Keratinocyte (primary cell): ENCODE measurements around the gene FXYD6. TPM values are rescaled to one million over a fixed set of nuclear protein-coding genes. Genes with fewer than 3 reads are reported as not detected.

ENCODE experiments used
- DNase-seq: peaks from one replicate; pipeline ENCODE4 v3.0.0-alpha.2; 2011; ENCODE audit warnings: low read depth, missing footprints, low spot score
- FAIRE-seq: peaks from 2 replicates; lab custom pipeline; 2011; peaks lifted over from hg19 to GRCh38; lab: Jason Lieb, UNC
- H2AFZ ChIP-seq: 2 replicates; pipeline ENCODE4 v1.6.0; 2012; ENCODE audit warnings: low read length, control low read depth, inconsistent platforms; ENCODE audit not compliant: control insufficient read depth
- H3K27ac ChIP-seq: 2 replicates; pipeline ENCODE4 v1.5.1; 2011; ENCODE audit warnings: low read length; ENCODE audit not compliant: control insufficient read depth, insufficient read depth
- H3K27me3 ChIP-seq: 3 replicates; pipeline ENCODE4 v1.6.0; 2011; ENCODE audit warnings: low read length; ENCODE audit not compliant: control insufficient read depth, insufficient read depth; ENCODE audit errors: extremely low read depth
- H3K36me3 ChIP-seq, 2 experiments: 2 replicates in 1 of 2; 3 replicates in 1 of 2; pipeline ENCODE4 v1.5.1; 2011; ENCODE audit warnings: low read length in 2 of 2, mild to moderate bottlenecking in 1 of 2; ENCODE audit not compliant: control insufficient read depth in 2 of 2, insufficient read depth in 2 of 2; ENCODE audit errors: extremely low read depth in 1 of 2
- H3K4me1 ChIP-seq: 3 replicates; pipeline ENCODE4 v1.5.1; 2011; ENCODE audit warnings: low read length; ENCODE audit not compliant: control insufficient read depth, insufficient read depth; ENCODE audit errors: extremely low read depth
- H3K4me2 ChIP-seq: 3 replicates; pipeline ENCODE4 v1.6.0; 2011; ENCODE audit warnings: low read depth, low read length; ENCODE audit not compliant: control insufficient read depth, insufficient read depth; ENCODE audit errors: extremely low read depth
- H3K4me3 ChIP-seq, 3 experiments: fragments of 200-600 bp in 1 of 3; sonication (generic) in 1 of 3; 2 replicates in 2 of 3; 3 replicates in 1 of 3; pipeline ENCODE4 v1.5.1; 2011 to 2016; ENCODE audit warnings: low read length in 3 of 3, mild to moderate bottlenecking in 3 of 3, control low read depth in 2 of 3, inconsistent platforms in 1 of 3, low read depth in 1 of 3, mixed read lengths in 1 of 3, mixed run types in 1 of 3, moderate library complexity in 1 of 3; ENCODE audit not compliant: control insufficient read depth in 2 of 3, insufficient read depth in 2 of 3; ENCODE audit errors: extremely low read depth in 1 of 3
- H3K79me2 ChIP-seq: 2 replicates; pipeline ENCODE4 v1.6.0; 2012; ENCODE audit warnings: low read length; ENCODE audit not compliant: control insufficient read depth, insufficient read depth
- H3K9ac ChIP-seq: 3 replicates; pipeline ENCODE4 v1.6.0; 2011; ENCODE audit warnings: low read length; ENCODE audit not compliant: control insufficient read depth, insufficient read depth; ENCODE audit errors: extremely low read depth
- H3K9me1 ChIP-seq: 3 replicates; pipeline ENCODE4 v1.6.0; 2011; ENCODE audit warnings: low read length; ENCODE audit not compliant: control insufficient read depth, insufficient read depth; ENCODE audit errors: extremely low read depth
- H3K9me3 ChIP-seq: 2 replicates; pipeline ENCODE4 v1.5.1; 2012; ENCODE audit warnings: low read depth, low read length; ENCODE audit not compliant: control insufficient read depth
- H4K20me1 ChIP-seq: 3 replicates; pipeline ENCODE4 v1.6.0; 2011; ENCODE audit warnings: low read length; ENCODE audit not compliant: control insufficient read depth, insufficient read depth; ENCODE audit errors: extremely low read depth
- EZH2 ChIP-seq: IDR thresholded peaks from one replicate; pipeline ENCODE4 v1.6.1; 2012; ENCODE audit warnings: inconsistent platforms, mild to moderate bottlenecking, low read length, moderate library complexity
- dilution Hi-C: fragments of 300-500 bp; cut with MboI; formaldehyde crosslinking; loops from one replicate; pipeline ENCODE4 v1.7.0; 2020; ENCODE audit warnings: low sequenced_read_pairs; ENCODE audit not compliant: extremely low pct_ligation_motif_present
- polyA plus RNA-seq, 5 experiments: library from polyadenylated mRNA; depleted of rRNA in 3 of 5; stranded (reverse) in 3 of 5; stranded (forward) in 1 of 5; unstranded in 1 of 5; fragments of >200 nt; gene quantifications; 1 replicate in 1 of 5; 2 replicates in 3 of 5; 3 replicates in 1 of 5; pipeline versions ENCODE4 v1.2.1 to v1.2.3, GENCODE V29; 2011 to 2012; ENCODE audit warnings: missing spikeins in 2 of 5, low read depth in 1 of 5, low replicate concordance in 1 of 5
- TF ChIP-seq, protein P1 (sequence below), 3 experiments: IDR thresholded peaks in 1 of 3; conservative IDR thresholded peaks in 1 of 3; optimal IDR thresholded peaks in 1 of 3; 2 replicates in 2 of 3; 3 replicates in 1 of 3; pipeline versions ENCODE3 to v1.5.1; 2011; ENCODE audit warnings: low read length in 3 of 3, mild to moderate bottlenecking in 3 of 3, moderate library complexity in 2 of 3, control low read depth in 1 of 3, inconsistent platforms in 1 of 3; ENCODE audit not compliant: insufficient read depth in 2 of 3; ENCODE audit errors: extremely low read depth in 1 of 3

FXYD6 gene
- polyA plus RNA-seq, 1 donor (not counting 4 experiments of a cell fraction or from before 2014, with no cell fraction given): not detected

DNA sequence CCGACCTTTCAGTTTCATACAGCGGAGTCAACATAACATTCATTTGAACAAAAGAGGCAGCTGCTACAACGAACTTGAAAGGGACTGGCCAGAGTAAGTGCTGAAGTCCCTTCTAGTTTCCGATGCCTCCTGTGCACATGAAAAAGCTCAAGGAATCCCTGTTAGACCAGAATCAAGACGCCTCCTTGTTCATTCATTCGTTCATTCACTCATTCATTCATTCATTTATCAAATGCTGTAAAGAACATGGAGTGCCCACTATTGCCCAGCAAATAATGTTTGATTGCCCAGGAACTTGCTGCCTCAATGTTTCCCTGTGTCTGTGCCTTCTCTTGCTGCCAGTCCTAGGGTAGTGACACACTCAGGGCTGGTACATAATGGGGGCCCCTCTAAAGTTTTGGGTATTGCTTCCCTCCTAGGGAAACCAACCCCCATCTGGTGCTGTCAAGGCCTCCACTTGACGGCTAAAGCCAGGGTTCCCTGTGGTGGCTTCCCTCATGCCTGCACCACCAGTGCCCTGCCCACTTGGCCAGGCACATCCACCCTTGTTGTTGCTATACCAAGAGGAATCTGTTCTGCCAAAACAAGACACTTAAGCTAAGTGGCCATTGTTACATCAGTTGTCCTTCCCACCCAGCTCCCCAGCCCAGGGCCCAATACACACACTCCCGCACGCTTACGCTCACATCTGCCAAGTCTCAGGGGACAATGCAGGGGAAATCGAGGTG is 48.9 kb upstream of the FXYD6 start:
- H3K36me3 ChIP-seq: no peaks in the 10 kb centered on the region

DNA sequence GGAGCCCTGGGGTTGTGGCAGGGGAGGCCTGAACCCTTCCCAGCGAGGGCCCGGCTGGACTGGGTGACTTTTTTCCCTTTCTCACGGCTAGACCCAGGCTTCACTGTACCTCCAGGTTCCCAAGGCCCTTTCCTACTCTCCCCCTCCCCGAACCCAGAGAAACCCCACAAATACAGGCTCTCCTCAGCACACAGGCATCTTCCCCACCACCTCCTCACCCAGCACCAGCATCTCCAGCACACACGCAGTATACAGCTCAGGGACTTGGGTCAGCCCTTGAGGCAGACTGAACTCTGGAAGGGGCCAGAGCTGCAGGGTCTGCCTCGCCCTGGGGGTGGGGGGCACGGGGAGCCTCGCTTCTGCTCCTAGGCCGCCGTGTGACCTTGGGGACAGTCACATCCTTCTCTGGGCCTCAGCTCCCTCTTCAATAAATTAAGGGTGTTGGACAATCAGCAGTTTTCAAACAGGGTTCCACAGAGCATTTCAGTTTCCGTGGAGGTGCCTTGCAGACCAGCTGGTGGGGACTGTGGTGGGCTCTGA is 48.2 kb upstream of the FXYD6 start:
- FAIRE-seq: no peak
- H3K27ac ChIP-seq: no peak overlapping the region
- no peak overlapping the region for H3K4me3 ChIP-seq

More for the DNA sequence above, 48.9 kb upstream of the FXYD6 start:
- Histone ChIP-seq H4K20me1 (no peaks in the 10 kb centered on the region), H3K4me3 (no peak overlapping the region), H3K4me1 (peaks cover 13% of the 10 kb centered on the region), H3K9ac (no peak overlapping the region), H3K79me2 (no peaks in the 10 kb centered on the region), H3K4me2 (no peak overlapping the region), H3K9me1 (no peaks in the 10 kb centered on the region), H3K27ac (no peak overlapping the region), H2AFZ (no peak overlapping the region), H3K27me3 (no peaks in the 10 kb centered on the region), H3K9me3 (no peaks in the 10 kb centered on the region)
- FAIRE-seq (no peak), DNase-seq (no peak)
- dilution Hi-C loops: no loop called here
- TF ChIP-seq, protein P1, sequence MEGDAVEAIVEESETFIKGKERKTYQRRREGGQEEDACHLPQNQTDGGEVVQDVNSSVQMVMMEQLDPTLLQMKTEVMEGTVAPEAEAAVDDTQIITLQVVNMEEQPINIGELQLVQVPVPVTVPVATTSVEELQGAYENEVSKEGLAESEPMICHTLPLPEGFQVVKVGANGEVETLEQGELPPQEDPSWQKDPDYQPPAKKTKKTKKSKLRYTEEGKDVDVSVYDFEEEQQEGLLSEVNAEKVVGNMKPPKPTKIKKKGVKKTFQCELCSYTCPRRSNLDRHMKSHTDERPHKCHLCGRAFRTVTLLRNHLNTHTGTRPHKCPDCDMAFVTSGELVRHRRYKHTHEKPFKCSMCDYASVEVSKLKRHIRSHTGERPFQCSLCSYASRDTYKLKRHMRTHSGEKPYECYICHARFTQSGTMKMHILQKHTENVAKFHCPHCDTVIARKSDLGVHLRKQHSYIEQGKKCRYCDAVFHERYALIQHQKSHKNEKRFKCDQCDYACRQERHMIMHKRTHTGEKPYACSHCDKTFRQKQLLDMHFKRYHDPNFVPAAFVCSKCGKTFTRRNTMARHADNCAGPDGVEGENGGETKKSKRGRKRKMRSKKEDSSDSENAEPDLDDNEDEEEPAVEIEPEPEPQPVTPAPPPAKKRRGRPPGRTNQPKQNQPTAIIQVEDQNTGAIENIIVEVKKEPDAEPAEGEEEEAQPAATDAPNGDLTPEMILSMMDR (optimal IDR thresholded peaks at IDR 0.05 in 1 of 3, IDR thresholded peaks at IDR 0.05 in 1 of 3, conservative IDR thresholded peaks at IDR 0.05 in 1 of 3; ENCODE audit: extremely low read depth in 1 of 3, insufficient read depth in 2 of 3, low read length in 3 of 3): no peak
- no peak for TF ChIP-seq EZH2

More for the DNA sequence above, 48.2 kb upstream of the FXYD6 start:
- Histone ChIP-seq H3K79me2 (no peaks in the 10 kb centered on the region), H3K4me1 (peaks cover 9% of the 10 kb centered on the region), H2AFZ (no peak overlapping the region), H3K27me3 (no peaks in the 10 kb centered on the region), H3K9ac (no peak overlapping the region), H3K9me1 (no peaks in the 10 kb centered on the region), H4K20me1 (no peaks in the 10 kb centered on the region), H3K36me3 (no peaks in the 10 kb centered on the region), H3K9me3 (no peaks in the 10 kb centered on the region), H3K4me2 (no peak overlapping the region)
- dilution Hi-C loops: no loop called here
- DNase-seq: no peak
- TF ChIP-seq EZH2: no peak
- TF ChIP-seq, protein P1 (optimal IDR thresholded peaks at IDR 0.05 in 1 of 3, IDR thresholded peaks at IDR 0.05 in 1 of 3, conservative IDR thresholded peaks at IDR 0.05 in 1 of 3; ENCODE audit: extremely low read depth in 1 of 3, insufficient read depth in 2 of 3, low read length in 3 of 3): no peak
